HCT116 (cell line): ENCODE measurements around the gene NEMP2. TPM values are rescaled to one million over a fixed set of nuclear protein-coding genes. Genes with fewer than 3 reads are reported as not detected.

Experiments used
- ATAC-seq: fragments of 200-7000 bp; cut with Tn5 transposase; 2 replicates; pipeline ENCODE4 v1.9.1; 2020; ENCODE audit warnings: mild to moderate bottlenecking, moderate library complexity
- BruUV-seq: library from RNA; stranded (reverse); fragments of 400-500 nt; replicated peaks from 2 replicates; lab custom pipeline; 2021; lab: Mats Ljungman, UMichigan
- CTCF ChIA-PET: fragments of 300-600 bp; sonication (Branson Sonifier 250); formaldehyde crosslinking; loops from one replicate; lab custom pipeline; 2021; ENCODE audit warnings: antibody characterized with exemption; lab: Charles Lee
- POLR2A ChIA-PET: fragments of 300-600, 350-600 bp; sonication (Branson Sonifier 250); formaldehyde crosslinking; loops from one replicate; lab custom pipeline; 2021; ENCODE audit warnings: antibody characterized with exemption; lab: Charles Lee
- RAD21 ChIA-PET, 2 experiments: fragments of 300-600 bp; sonication (Branson Sonifier 250); formaldehyde crosslinking; loops; one replicate each; lab custom pipeline; 2023; ENCODE audit warnings: low total read pairs in 2 of 2; ENCODE audit not compliant: uncharacterized antibody in 2 of 2, unreplicated experiment in 2 of 2, low non-redundant PET in 1 of 2; lab: Charles Lee
- DNase-seq: peaks from one replicate; pipeline ENCODE4 v3.0.0-alpha.2; 2010; ENCODE audit warnings: low read depth, low spot score
- H2AFZ ChIP-seq: fragments of 200-600 bp; shearing (Covaris generic), sonication (generic); 2 replicates; pipeline ENCODE4 v1.6.1; 2017; ENCODE audit warnings: low read depth, mixed run types, mixed read lengths, antibody characterized with exemption, low read length; ENCODE audit not compliant: poor library complexity, severe bottlenecking
- H3K27ac ChIP-seq: 2 replicates; pipeline ENCODE4 v1.5.1; 2012; ENCODE audit warnings: low read depth, low read length
- H3K27me3 ChIP-seq: fragments of 200-600 bp; sonication (generic); 2 replicates; pipeline ENCODE4 v1.6.1; 2016; ENCODE audit warnings: mixed run types, low read length, mixed read lengths; ENCODE audit not compliant: insufficient read depth
- H3K36me3 ChIP-seq, 2 experiments: fragments of 200-500 bp in 1 of 2; fragments of 200-600 bp in 1 of 2; sonication (Bioruptor generic) in 1 of 2; sonication (generic) in 1 of 2; 2 replicates each; pipeline versions ENCODE4 v1.5.1 to v1.6.1; 2014 to 2016; ENCODE audit warnings: low read length in 2 of 2, inconsistent platforms in 1 of 2, mixed read lengths in 1 of 2, mixed run types in 1 of 2; ENCODE audit not compliant: insufficient read depth in 2 of 2, control insufficient read depth in 1 of 2
- H3K4me1 ChIP-seq, 2 experiments: fragments of 200-600 bp in 1 of 2; sonication (generic) in 1 of 2; 2 replicates each; pipeline versions ENCODE4 v1.5.1 to v1.6.1; 2012 to 2017; ENCODE audit warnings: low read length in 2 of 2, inconsistent platforms in 1 of 2, mild to moderate bottlenecking in 1 of 2, mixed read lengths in 1 of 2, mixed run types in 1 of 2, moderate library complexity in 1 of 2; ENCODE audit not compliant: insufficient read depth in 2 of 2, control insufficient read depth in 1 of 2
- H3K4me2 ChIP-seq: fragments of 200-600 bp; sonication (generic); 2 replicates; pipeline ENCODE4 v1.6.1; 2017; ENCODE audit warnings: mixed run types, low read length, mixed read lengths
- H3K4me3 ChIP-seq, 2 experiments: fragments of 200-600 bp in 1 of 2; sonication (generic) in 1 of 2; replicated peaks in 1 of 2; 2 replicates each; pipeline ENCODE4 v1.5.1; 2011 to 2016; ENCODE audit warnings: low read length in 2 of 2, control low read depth in 1 of 2, low read depth in 1 of 2, mild to moderate bottlenecking in 1 of 2, mixed read lengths in 1 of 2, mixed run types in 1 of 2
- H3K79me2 ChIP-seq: fragments of 200-600 bp; sonication (generic); 2 replicates; pipeline ENCODE4 v1.6.1; 2017; ENCODE audit warnings: mild to moderate bottlenecking, mixed run types, low read length, moderate library complexity, mixed read lengths; ENCODE audit not compliant: insufficient read depth
- H3K9ac ChIP-seq: fragments of 200-600 bp; sonication (generic); 2 replicates; pipeline ENCODE4 v1.6.1; 2016; ENCODE audit warnings: low read length, mixed read lengths
- H3K9me2 ChIP-seq: fragments of 200-600 bp; sonication (generic), shearing (Covaris generic); 2 replicates; pipeline ENCODE4 v1.6.1; 2017; ENCODE audit warnings: mixed run types, mild to moderate bottlenecking, moderate library complexity; ENCODE audit not compliant: insufficient read depth
- H3K9me3 ChIP-seq, 2 experiments: fragments of 200-500 bp in 1 of 2; fragments of 200-600 bp in 1 of 2; sonication (Bioruptor generic) in 1 of 2; sonication (generic) in 1 of 2; 2 replicates each; pipeline ENCODE4 v1.6.1; 2014 to 2017; ENCODE audit warnings: low read length in 2 of 2, mixed read lengths in 2 of 2, inconsistent platforms in 1 of 2, low read depth in 1 of 2, mild to moderate bottlenecking in 1 of 2, mixed run types in 1 of 2, moderate library complexity in 1 of 2; ENCODE audit not compliant: control insufficient read depth in 1 of 2, insufficient read depth in 1 of 2
- H4K20me1 ChIP-seq: fragments of 200-600 bp; sonication (generic), shearing (Covaris generic); 2 replicates; pipeline ENCODE4 v1.6.1; 2017; ENCODE audit warnings: mixed run types, mild to moderate bottlenecking, moderate library complexity; ENCODE audit not compliant: insufficient read depth
- CBX3 ChIP-seq: IDR thresholded peaks from 2 replicates; pipeline ENCODE4 v1.6.1; 2012; ENCODE audit warnings: low read depth
- CEBPB ChIP-seq: IDR thresholded peaks from 2 replicates; pipeline ENCODE4 v1.6.1; 2012; ENCODE audit warnings: low read depth
- EGR1 ChIP-seq: IDR thresholded peaks from 2 replicates; pipeline ENCODE4 v1.6.1; 2012; ENCODE audit warnings: low read depth
- ELF1 ChIP-seq: IDR thresholded peaks from 2 replicates; pipeline ENCODE4 v1.6.1; 2012; ENCODE audit warnings: low read depth, borderline replicate concordance
- EZH2 ChIP-seq: fragments of 200-600 bp; sonication (generic); IDR thresholded peaks from 2 replicates; pipeline ENCODE4 v1.6.1; 2017; ENCODE audit warnings: antibody characterized with exemption, mixed run types
- FOSL1 ChIP-seq: IDR thresholded peaks from 2 replicates; pipeline ENCODE4 v1.6.1; 2012; ENCODE audit warnings: low read depth
- JUND ChIP-seq: IDR thresholded peaks from 2 replicates; pipeline ENCODE4 v1.6.1; 2012
- POLR2A ChIP-seq: IDR thresholded peaks from 2 replicates; pipeline ENCODE4 v1.7.0; 2011; ENCODE audit warnings: borderline replicate concordance; ENCODE audit not compliant: insufficient read depth, insufficient read length; ENCODE audit errors: extremely low read depth
- POLR2AphosphoS5 ChIP-seq: IDR thresholded peaks from 2 replicates; pipeline ENCODE4 v1.6.1; 2011; ENCODE audit warnings: mild to moderate bottlenecking, low read depth, low read length, moderate library complexity
- RAD21 ChIP-seq: IDR thresholded peaks from 2 replicates; pipeline ENCODE4 v1.6.1; 2012; ENCODE audit warnings: low read depth, mild to moderate bottlenecking
- SIN3A ChIP-seq: IDR thresholded peaks from 2 replicates; pipeline ENCODE4 v1.6.1; 2012; ENCODE audit warnings: low read depth
- SP1 ChIP-seq: IDR thresholded peaks from 2 replicates; pipeline ENCODE4 v1.6.1; 2012; ENCODE audit warnings: low read depth
- SRF ChIP-seq: IDR thresholded peaks from 2 replicates; pipeline ENCODE4 v1.6.1; 2012; ENCODE audit warnings: low read depth
- TCF7L2 ChIP-seq: IDR thresholded peaks from 2 replicates; pipeline ENCODE4 v1.7.0; 2011; ENCODE audit warnings: borderline replicate concordance, inconsistent platforms; ENCODE audit not compliant: insufficient read depth, insufficient read length; ENCODE audit errors: extremely low read depth
- YY1 ChIP-seq: IDR thresholded peaks from 2 replicates; pipeline ENCODE4 v1.6.1; 2011; ENCODE audit warnings: low read length, low read depth, moderate library complexity, mild to moderate bottlenecking; ENCODE audit not compliant: insufficient replicate concordance; ENCODE audit errors: extremely low read depth
- ZFX ChIP-seq: fragments of 450-650 bp; IDR thresholded peaks from 2 replicates; pipeline ENCODE4 v1.6.1; 2017
- ZNF274 ChIP-seq: fragments of 200-500 bp; sonication (Bioruptor generic); IDR thresholded peaks from 2 replicates; pipeline ENCODE4 v1.6.1; 2014; ENCODE audit warnings: mild to moderate bottlenecking, low read depth, low read length, inconsistent platforms
- intact Hi-C: fragments of 100-400 bp; cut with micrococcal nuclease; formaldehyde crosslinking; loops from 2 replicates; pipeline ENCODE4 v1.10.0; 2022
- total RNA-seq: library from RNA; stranded (reverse); gene quantifications from one replicate; pipeline ENCODE4 v1.2.1, GENCODE V29; 2021; ENCODE audit not compliant: unreplicated experiment
- TF ChIP-seq, protein P1 (sequence below): IDR thresholded peaks from 2 replicates; pipeline ENCODE4 v1.6.1; 2012
- TF ChIP-seq, protein P2 (sequence below): IDR thresholded peaks from 2 replicates; pipeline ENCODE4 v1.6.1; 2012
- TF ChIP-seq, protein P3 (sequence below), 3 experiments: fragments of 200-600 bp in 1 of 3; sonication (generic) in 1 of 3; IDR thresholded peaks in 2 of 3; conservative IDR thresholded peaks in 1 of 3; 2 replicates each; pipeline ENCODE4 v1.5.1; 2012 to 2017; ENCODE audit warnings: low read depth in 2 of 3, low read length in 2 of 3, antibody characterized with exemption in 1 of 3, borderline replicate concordance in 1 of 3, control low read depth in 1 of 3, mild to moderate bottlenecking in 1 of 3, mixed read lengths in 1 of 3, mixed run types in 1 of 3, moderate library complexity in 1 of 3; ENCODE audit not compliant: insufficient read depth in 1 of 3

The NEMP2 gene
- total RNA-seq, 1 experiment from 2014 or later, result 8.6 TPM

DNA sequence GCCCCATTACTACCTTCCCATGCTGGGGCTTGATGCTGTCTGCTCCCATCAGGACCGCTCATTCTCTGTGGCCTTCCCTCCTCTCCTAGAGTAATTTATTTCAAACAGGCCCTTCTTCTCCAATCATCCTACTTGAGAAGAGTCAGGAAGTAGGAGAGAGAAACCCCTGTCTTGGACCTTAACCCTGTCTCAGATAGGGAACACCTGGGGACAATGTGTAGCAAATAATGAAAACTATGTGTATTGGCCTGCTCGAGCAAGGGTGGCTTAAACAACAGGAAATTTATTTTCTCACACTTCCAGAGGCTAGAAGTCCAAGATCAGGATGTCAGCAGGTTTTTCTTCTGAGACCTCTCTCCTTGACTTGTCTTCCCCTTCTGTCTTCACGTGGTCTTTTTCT lies 26.6 kb upstream of the NEMP2 start:
- Histone ChIP-seq H2AFZ (no peak overlapping the region), H3K9ac (no peak overlapping the region), H3K9me3 (no peaks in the 10 kb centered on the region), H4K20me1 (no peaks in the 10 kb centered on the region), H3K36me3 (no peaks in the 10 kb centered on the region), H3K27ac (no peak overlapping the region), H3K79me2 (no peaks in the 10 kb centered on the region)
- ATAC-seq, result no peak
- POLR2A ChIA-PET, result no interaction called here
- RAD21 ChIA-PET, result no interaction called here
- CTCF ChIA-PET, result no interaction called here
- BruUV-seq, result no TSS peak
- no peak for TF ChIP-seq ELF1
- TF ChIP-seq, all 23 proteins: peak for 0
- no peak overlapping the region for H3K4me3 ChIP-seq
- peaks cover 4 to 11% of the 10 kb centered on the region in 2 experiments; a peak in 2 of 4 replicates for H3K4me1 ChIP-seq
- H3K27me3 ChIP-seq, result no peaks in the 10 kb centered on the region
- no peak overlapping the region for H3K4me2 ChIP-seq
- no peaks in the 10 kb centered on the region for H3K9me2 ChIP-seq
- intact Hi-C loops, result no loop called here
- DNase-seq, result no peak

DNA sequence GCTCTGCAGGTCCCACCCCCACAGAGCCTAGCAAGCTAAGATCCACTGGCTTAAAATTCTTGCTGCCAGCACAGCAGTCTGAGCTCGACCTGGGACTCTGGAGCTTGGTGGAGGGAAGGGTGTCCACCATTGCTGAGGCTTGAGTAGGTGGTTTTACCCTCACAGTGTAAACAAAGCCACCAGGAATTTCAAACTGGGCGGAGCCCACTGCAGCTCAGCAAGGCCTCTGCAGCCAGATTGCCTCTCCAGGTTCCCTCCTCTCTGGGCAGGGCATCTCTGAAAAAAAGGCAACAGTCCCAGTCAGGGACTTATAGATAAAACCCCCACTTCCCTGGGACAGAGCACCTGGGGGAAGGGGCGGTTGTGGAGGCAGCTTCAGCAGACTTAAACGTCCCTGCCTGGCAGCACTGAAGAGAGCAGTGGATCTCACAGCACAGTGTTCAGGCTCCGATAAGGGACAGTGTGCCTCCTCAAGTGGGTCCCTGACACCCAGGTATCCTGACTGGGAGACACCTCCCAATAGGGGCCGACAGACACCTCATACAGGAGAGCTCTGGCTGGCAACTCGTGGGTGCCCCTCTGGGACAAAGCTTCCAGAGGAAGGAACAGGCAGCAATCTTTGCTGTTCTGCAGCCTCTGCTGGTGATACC lies 20.0 kb upstream of the NEMP2 start:
- CTCF ChIA-PET, result no interaction called here

More for the DNA sequence above, 20.0 kb upstream of the NEMP2 start:
- Histone ChIP-seq H3K4me2 (no peak overlapping the region), H3K4me1 (peaks cover 0 to 6% of the 10 kb centered on the region in 2 experiments; a peak in 1 of 4 replicates)
- TF ChIP-seq SRF (no peak), CBX3 (no peak), POLR2A (no peak), SIN3A (no peak), TCF7L2 (no peak), YY1 (no peak), ZFX (no peak), ZNF274 (no peak), FOSL1 (no peak), SP1 (no peak), EGR1 (no peak), POLR2AphosphoS5 (no peak), CEBPB (no peak), EZH2 (no peak), RAD21 (no peak), JUND (no peak)
- TF ChIP-seq, protein P1, sequence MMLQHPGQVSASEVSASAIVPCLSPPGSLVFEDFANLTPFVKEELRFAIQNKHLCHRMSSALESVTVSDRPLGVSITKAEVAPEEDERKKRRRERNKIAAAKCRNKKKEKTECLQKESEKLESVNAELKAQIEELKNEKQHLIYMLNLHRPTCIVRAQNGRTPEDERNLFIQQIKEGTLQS, result no peak
- TF ChIP-seq, protein P2, sequence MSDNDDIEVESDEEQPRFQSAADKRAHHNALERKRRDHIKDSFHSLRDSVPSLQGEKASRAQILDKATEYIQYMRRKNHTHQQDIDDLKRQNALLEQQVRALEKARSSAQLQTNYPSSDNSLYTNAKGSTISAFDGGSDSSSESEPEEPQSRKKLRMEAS, result no peak
- TF ChIP-seq, protein P3, sequence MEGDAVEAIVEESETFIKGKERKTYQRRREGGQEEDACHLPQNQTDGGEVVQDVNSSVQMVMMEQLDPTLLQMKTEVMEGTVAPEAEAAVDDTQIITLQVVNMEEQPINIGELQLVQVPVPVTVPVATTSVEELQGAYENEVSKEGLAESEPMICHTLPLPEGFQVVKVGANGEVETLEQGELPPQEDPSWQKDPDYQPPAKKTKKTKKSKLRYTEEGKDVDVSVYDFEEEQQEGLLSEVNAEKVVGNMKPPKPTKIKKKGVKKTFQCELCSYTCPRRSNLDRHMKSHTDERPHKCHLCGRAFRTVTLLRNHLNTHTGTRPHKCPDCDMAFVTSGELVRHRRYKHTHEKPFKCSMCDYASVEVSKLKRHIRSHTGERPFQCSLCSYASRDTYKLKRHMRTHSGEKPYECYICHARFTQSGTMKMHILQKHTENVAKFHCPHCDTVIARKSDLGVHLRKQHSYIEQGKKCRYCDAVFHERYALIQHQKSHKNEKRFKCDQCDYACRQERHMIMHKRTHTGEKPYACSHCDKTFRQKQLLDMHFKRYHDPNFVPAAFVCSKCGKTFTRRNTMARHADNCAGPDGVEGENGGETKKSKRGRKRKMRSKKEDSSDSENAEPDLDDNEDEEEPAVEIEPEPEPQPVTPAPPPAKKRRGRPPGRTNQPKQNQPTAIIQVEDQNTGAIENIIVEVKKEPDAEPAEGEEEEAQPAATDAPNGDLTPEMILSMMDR (IDR thresholded peaks at IDR 0.05 in 2 of 3, conservative IDR thresholded peaks at IDR 0.05 in 1 of 3; ENCODE audit: borderline replicate concordance in 1 of 3, insufficient read depth in 1 of 3, low read depth in 2 of 3, low read length in 2 of 3), result no peak
- TF ChIP-seq, all 23 proteins: peak for 0
- ATAC-seq (no peak), DNase-seq (no peak)
- intact Hi-C loops, result no loop called here
- no peak overlapping the region for H3K4me3 ChIP-seq
- ChIA-PET RAD21 (no interaction called here), POLR2A (no interaction called here)
- no TSS peak for BruUV-seq
- no peaks in the 10 kb centered on the region for H3K9me2 ChIP-seq
- no peaks in the 10 kb centered on the region for H3K79me2 ChIP-seq
- H3K36me3 ChIP-seq, result no peaks in the 10 kb centered on the region
- no peaks in the 10 kb centered on the region for H4K20me1 ChIP-seq
- no peaks in the 10 kb centered on the region for H3K27me3 ChIP-seq
- H3K9ac ChIP-seq, result no peak overlapping the region
- no peaks in the 10 kb centered on the region for H3K9me3 ChIP-seq
- no peak overlapping the region for H3K27ac ChIP-seq
- no peak overlapping the region for H2AFZ ChIP-seq
